ENCODE data around the gene TMEM131.

DNA sequence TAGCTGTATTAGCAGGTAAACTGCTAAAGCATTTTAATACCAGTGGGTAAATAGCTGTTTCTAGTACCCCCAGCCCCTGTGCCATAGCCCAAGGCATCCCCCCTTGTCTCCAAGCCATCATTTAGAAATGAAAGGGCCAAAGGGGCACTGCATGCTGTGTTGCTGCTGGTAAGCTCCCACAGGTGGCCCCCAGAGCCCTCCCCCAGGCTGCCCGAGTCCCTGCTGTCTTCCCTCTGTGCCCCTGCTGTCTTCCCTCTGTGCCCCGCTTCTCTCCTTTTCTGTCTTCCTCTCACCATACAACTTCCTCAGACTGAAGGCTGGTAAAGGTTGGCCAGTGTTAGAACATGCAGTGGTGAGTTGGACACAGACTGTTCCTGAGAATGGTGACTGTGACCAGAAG is 240.3 kb downstream of the TMEM131 start:
- TF ChIP-seq, protein P1, sequence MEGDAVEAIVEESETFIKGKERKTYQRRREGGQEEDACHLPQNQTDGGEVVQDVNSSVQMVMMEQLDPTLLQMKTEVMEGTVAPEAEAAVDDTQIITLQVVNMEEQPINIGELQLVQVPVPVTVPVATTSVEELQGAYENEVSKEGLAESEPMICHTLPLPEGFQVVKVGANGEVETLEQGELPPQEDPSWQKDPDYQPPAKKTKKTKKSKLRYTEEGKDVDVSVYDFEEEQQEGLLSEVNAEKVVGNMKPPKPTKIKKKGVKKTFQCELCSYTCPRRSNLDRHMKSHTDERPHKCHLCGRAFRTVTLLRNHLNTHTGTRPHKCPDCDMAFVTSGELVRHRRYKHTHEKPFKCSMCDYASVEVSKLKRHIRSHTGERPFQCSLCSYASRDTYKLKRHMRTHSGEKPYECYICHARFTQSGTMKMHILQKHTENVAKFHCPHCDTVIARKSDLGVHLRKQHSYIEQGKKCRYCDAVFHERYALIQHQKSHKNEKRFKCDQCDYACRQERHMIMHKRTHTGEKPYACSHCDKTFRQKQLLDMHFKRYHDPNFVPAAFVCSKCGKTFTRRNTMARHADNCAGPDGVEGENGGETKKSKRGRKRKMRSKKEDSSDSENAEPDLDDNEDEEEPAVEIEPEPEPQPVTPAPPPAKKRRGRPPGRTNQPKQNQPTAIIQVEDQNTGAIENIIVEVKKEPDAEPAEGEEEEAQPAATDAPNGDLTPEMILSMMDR (IDR thresholded peaks at IDR 0.05 in 4 of 5, conservative IDR thresholded peaks at IDR 0.05 in 1 of 5), result no peak
- TF ChIP-seq POLR2A (IDR thresholded peaks at IDR 0.05), result no peak
